Liver (tissue), 9 donors: ENCODE data around the gene SERP1. TPM values are rescaled to one million over a fixed set of nuclear protein-coding genes. Genes with fewer than 3 reads are reported as not detected.
A peak's percentile ranks its signal among the peaks of the same experiment; 100 is the strongest.

Experiments
- DNase-seq: peaks from one replicate; pipeline ENCODE4 v3.0.0-alpha.2; 2017; ENCODE audit warnings: low spot score
- H3K27ac ChIP-seq, 2 donors: one replicate each; pipeline ENCODE4 v1.7.0; 2013; ENCODE audit warnings: inconsistent platforms in 2 of 2, low read length in 2 of 2, control low read depth in 1 of 2, low read depth in 1 of 2, mild to moderate bottlenecking in 1 of 2
- H3K27me3 ChIP-seq, 4 donors: one replicate each; pipeline versions ENCODE4 v1.6.1 to v1.7.0; 2013; ENCODE audit warnings: low read length in 3 of 4, inconsistent platforms in 1 of 4, mild to moderate bottlenecking in 1 of 4, moderate library complexity in 1 of 4; ENCODE audit not compliant: control insufficient read depth in 4 of 4, insufficient read depth in 4 of 4
- H3K36me3 ChIP-seq, 4 donors: one replicate each; pipeline versions ENCODE4 v1.6.1 to v1.7.0; 2013; ENCODE audit warnings: low read length in 3 of 4, mild to moderate bottlenecking in 3 of 4, low read depth in 1 of 4, moderate library complexity in 1 of 4; ENCODE audit not compliant: control insufficient read depth in 4 of 4, insufficient read depth in 3 of 4
- H3K4me1 ChIP-seq, 4 donors: one replicate each; pipeline versions ENCODE4 v1.6.1 to v1.7.0; 2013; ENCODE audit warnings: low read length in 3 of 4, mild to moderate bottlenecking in 3 of 4, moderate library complexity in 1 of 4; ENCODE audit not compliant: control insufficient read depth in 4 of 4, insufficient read depth in 4 of 4
- H3K4me3 ChIP-seq, 3 donors: one replicate each; pipeline versions ENCODE4 v1.6.1 to v1.7.0; 2013; ENCODE audit warnings: low read length in 3 of 3, control low read depth in 1 of 3, low read depth in 1 of 3, mild to moderate bottlenecking in 1 of 3
- H3K9ac ChIP-seq, 2 donors: one replicate each; pipeline ENCODE4 v1.7.0; 2013; ENCODE audit warnings: low read length in 2 of 2, mild to moderate bottlenecking in 2 of 2, moderate library complexity in 2 of 2, control low read depth in 1 of 2, low read depth in 1 of 2
- H3K9me3 ChIP-seq, 4 donors: one replicate each; pipeline versions ENCODE4 v1.6.1 to v1.7.0; 2013; ENCODE audit warnings: low read length in 3 of 4; ENCODE audit not compliant: control insufficient read depth in 4 of 4
- EGR1 ChIP-seq, 2 donors: IDR thresholded peaks; 2 replicates each; pipeline ENCODE4 v1.6.1; 2016 to 2018; ENCODE audit warnings: antibody characterized with exemption in 2 of 2, low read depth in 2 of 2
- FOXA1 ChIP-seq: IDR thresholded peaks from 2 replicates; pipeline ENCODE4 v1.6.1; 2016; ENCODE audit warnings: antibody characterized with exemption
- GABPA ChIP-seq, 2 donors: IDR thresholded peaks in 1 of 2; conservative IDR thresholded peaks in 1 of 2; 2 replicates each; pipeline ENCODE4 v1.6.1; 2016; ENCODE audit warnings: antibody characterized with exemption in 2 of 2, mild to moderate bottlenecking in 1 of 2, moderate library complexity in 1 of 2
- HNF4A ChIP-seq, 2 donors: conservative IDR thresholded peaks; 2 replicates each; pipeline ENCODE4 v1.6.1; 2016; ENCODE audit warnings: antibody characterized with exemption in 2 of 2, mild to moderate bottlenecking in 2 of 2
- HNF4G ChIP-seq: IDR thresholded peaks from 2 replicates; pipeline ENCODE4 v1.6.1; 2016; ENCODE audit warnings: antibody characterized with exemption
- JUND ChIP-seq, 2 donors: IDR thresholded peaks; 2 replicates each; pipeline ENCODE4 v1.6.1; 2016; ENCODE audit warnings: antibody characterized with exemption in 2 of 2
- NR2F2 ChIP-seq: IDR thresholded peaks from 2 replicates; pipeline ENCODE4 v1.6.1; 2016; ENCODE audit warnings: antibody characterized with exemption
- RAD21 ChIP-seq, 2 donors: IDR thresholded peaks; 2 replicates each; pipeline ENCODE4 v1.6.1; 2016; ENCODE audit warnings: antibody characterized with exemption in 2 of 2, mild to moderate bottlenecking in 2 of 2
- RXRA ChIP-seq, 2 donors: IDR thresholded peaks; 2 replicates each; pipeline ENCODE4 v1.6.1; 2017 to 2018; ENCODE audit warnings: antibody characterized with exemption in 2 of 2, mild to moderate bottlenecking in 1 of 2
- SP1 ChIP-seq: IDR thresholded peaks from 2 replicates; pipeline ENCODE4 v1.6.1; 2018; ENCODE audit warnings: antibody characterized with exemption, mild to moderate bottlenecking
- TAF1 ChIP-seq: conservative IDR thresholded peaks from 2 replicates; pipeline ENCODE4 v1.6.1; 2016; ENCODE audit warnings: antibody characterized with exemption, mild to moderate bottlenecking
- YY1 ChIP-seq: IDR thresholded peaks from 2 replicates; pipeline ENCODE4 v1.6.1; 2016; ENCODE audit warnings: antibody characterized with exemption, mild to moderate bottlenecking
- WGBS: extraction: QIAGEN DNeasy Blood & Tissue Kit; methylation state at CpG from one replicate; pipeline ENCODE4 v1.1.7; 2013; 5-methylcytosine and 5-hydroxymethylcytosine counted together
- polyA plus RNA-seq, 2 donors: library from polyadenylated mRNA; stranded (reverse) in 1 of 2; unstranded in 1 of 2; fragments of 200-250 nt in 1 of 2; fragments of >200 nt in 1 of 2; fragmentation: Nextera tagmentation in 1 of 2; extraction: Ambion mirVana in 1 of 2; gene quantifications; one replicate each; pipeline versions ENCODE4 v1.2.1 to v1.2.3, GENCODE V29; 2013 to 2015
- total RNA-seq, 2 donors: library from RNA; depleted of rRNA; stranded (reverse); fragments of >200 nt; gene quantifications; one replicate each; pipeline ENCODE4 v1.2.3, GENCODE V29; 2014
- TF ChIP-seq, protein P1 (sequence below): IDR thresholded peaks from 2 replicates; pipeline ENCODE4 v1.6.1; 2016; ENCODE audit warnings: antibody characterized with exemption
- TF ChIP-seq, protein P2 (sequence below): IDR thresholded peaks from 2 replicates; pipeline ENCODE4 v1.6.1; 2016; ENCODE audit warnings: antibody characterized with exemption
- TF ChIP-seq, protein P3 (sequence below): fragments of 150-350 bp; IDR thresholded peaks from 2 replicates; pipeline ENCODE4 v1.5.1; 2017; ENCODE audit warnings: improper control_type of control experiment, low read depth, low read length; ENCODE audit not compliant: missing input control
- TF ChIP-seq, protein P4 (sequence below): IDR thresholded peaks from 2 replicates; pipeline ENCODE4 v1.6.1; 2016; ENCODE audit warnings: antibody characterized with exemption, mild to moderate bottlenecking
- donor health status: healthy.
- donor health status: healthy.
- donor health status: healthy.
- donor health status: healthy.
- donor health status: healthy.

Gene SERP1
- total and polyA plus RNA-seq, 4 donors: 116 to 254 (median 182) TPM

DNA sequence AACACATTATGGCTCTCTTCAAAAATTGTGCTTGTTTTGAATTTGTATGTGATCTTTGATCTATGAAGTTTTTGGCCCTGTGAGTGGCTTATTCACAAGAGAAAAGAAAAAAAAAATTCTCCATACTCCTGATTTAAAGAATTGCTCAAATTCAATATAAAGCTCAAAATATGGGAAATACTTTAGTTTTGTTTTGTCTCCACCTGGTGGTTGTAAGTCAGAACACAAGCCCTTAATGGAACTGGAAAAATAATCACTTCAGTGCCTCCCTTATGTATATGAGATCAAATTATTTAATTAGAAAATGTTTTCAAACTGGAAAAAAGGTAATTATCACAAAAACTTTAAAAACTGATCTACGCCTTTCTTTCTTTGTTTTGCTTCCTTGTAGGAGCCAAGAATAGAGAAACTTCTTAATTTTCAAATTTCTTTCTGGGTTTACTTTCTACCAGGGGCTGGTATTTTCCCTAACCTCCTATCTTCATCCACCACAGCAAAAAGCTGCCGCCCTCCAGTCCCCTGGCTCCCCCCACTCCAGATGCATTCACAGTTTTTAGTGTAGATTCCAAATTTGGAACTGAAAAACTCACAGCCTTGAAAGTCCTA, 50.6 kb downstream of the SERP1 start:
- 2% methylated on average over 2 of the region's 2 CpGs for WGBS

DNA sequence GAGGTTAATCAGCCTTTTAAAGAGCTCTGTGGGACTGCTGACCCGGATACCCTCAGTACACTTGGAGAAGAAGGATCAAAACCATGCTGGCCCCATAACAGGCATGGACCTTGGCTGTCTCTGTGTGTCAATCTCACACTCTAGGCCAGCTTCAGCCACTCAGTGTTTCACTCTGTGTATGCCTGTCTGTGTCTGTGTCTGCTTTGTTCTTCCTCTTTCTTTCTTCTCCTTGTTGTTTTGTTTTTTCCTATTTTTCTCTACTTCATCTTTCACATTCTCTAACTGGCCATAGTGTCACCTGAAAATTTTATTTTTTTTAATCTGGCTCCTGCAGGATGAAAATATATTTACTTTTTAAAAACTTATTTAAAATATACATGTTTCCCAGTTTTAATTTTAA, 51.1 kb downstream of the SERP1 start:
- no peak for DNase-seq
- no peak overlapping the region for H3K4me3 ChIP-seq
- H3K36me3 ChIP-seq: no peaks in the 10 kb centered on the region
- H3K27me3 ChIP-seq: no peaks in the 10 kb centered on the region
- no peak for TF ChIP-seq TAF1
- no peak for TF ChIP-seq HNF4G
- TF ChIP-seq NR2F2: no peak
- TF ChIP-seq YY1: no peak
- no peak for TF ChIP-seq HNF4A (conservative IDR thresholded peaks at IDR 0.05)
- TF ChIP-seq JUND (IDR thresholded peaks at IDR 0.05): no peak
- TF ChIP-seq, protein P1, sequence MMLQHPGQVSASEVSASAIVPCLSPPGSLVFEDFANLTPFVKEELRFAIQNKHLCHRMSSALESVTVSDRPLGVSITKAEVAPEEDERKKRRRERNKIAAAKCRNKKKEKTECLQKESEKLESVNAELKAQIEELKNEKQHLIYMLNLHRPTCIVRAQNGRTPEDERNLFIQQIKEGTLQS: no peak
- WGBS: 75% methylated on average over 1 of the region's 1 CpG
- H3K27ac ChIP-seq: no peak overlapping the region
- H3K4me1 ChIP-seq: no peaks in the 10 kb centered on the region
- peak overlapping the region in 1 of 2 donors; percentile 27 for H3K9ac ChIP-seq
- H3K9me3 ChIP-seq: no peaks in the 10 kb centered on the region

More for the DNA sequence above, 50.6 kb downstream of the SERP1 start:
- Histone ChIP-seq H3K9me3 (no peaks in the 10 kb centered on the region), H3K4me1 (no peaks in the 10 kb centered on the region), H3K27me3 (no peaks in the 10 kb centered on the region), H3K27ac (no peak overlapping the region), H3K4me3 (no peak overlapping the region), H3K9ac (peak overlapping the region in 1 of 2 donors; percentile 27), H3K36me3 (no peaks in the 10 kb centered on the region)
- TF ChIP-seq, protein P2, sequence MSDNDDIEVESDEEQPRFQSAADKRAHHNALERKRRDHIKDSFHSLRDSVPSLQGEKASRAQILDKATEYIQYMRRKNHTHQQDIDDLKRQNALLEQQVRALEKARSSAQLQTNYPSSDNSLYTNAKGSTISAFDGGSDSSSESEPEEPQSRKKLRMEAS: no peak
- TF ChIP-seq, protein P3, sequence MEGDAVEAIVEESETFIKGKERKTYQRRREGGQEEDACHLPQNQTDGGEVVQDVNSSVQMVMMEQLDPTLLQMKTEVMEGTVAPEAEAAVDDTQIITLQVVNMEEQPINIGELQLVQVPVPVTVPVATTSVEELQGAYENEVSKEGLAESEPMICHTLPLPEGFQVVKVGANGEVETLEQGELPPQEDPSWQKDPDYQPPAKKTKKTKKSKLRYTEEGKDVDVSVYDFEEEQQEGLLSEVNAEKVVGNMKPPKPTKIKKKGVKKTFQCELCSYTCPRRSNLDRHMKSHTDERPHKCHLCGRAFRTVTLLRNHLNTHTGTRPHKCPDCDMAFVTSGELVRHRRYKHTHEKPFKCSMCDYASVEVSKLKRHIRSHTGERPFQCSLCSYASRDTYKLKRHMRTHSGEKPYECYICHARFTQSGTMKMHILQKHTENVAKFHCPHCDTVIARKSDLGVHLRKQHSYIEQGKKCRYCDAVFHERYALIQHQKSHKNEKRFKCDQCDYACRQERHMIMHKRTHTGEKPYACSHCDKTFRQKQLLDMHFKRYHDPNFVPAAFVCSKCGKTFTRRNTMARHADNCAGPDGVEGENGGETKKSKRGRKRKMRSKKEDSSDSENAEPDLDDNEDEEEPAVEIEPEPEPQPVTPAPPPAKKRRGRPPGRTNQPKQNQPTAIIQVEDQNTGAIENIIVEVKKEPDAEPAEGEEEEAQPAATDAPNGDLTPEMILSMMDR: peak; percentile 85
- peak; percentile 90 to 92 for TF ChIP-seq RAD21 (IDR thresholded peaks at IDR 0.05)
- no peak for DNase-seq

DNA sequence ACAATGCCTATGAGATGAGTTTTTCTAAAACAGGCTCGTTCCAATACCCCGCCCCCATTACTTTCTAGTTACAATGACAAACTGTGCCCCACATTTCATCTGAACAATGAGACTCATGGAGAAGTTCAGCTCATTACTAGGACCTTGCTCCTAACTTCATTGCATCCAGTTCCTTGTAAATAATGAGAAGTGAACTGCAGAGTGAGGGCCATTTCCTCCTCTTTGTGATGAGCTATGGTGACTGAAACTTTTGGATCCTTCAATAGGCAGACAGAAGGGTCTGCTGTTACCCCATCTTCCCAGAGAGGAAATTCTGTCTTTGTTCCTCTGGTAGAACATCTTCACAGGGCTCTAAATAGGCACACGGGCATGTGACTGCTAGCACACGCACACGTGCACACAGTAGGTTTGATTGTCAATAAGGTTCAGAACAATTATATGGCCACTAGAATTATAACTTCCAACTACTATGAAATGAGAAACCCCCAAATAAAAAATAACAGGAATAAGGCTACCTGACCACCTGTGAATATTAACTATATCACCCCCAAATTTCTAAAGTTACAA, 51.8 kb downstream of the SERP1 start:
- Histone ChIP-seq H3K9ac (no peak overlapping the region), H3K9me3 (no peaks in the 10 kb centered on the region), H3K4me1 (no peaks in the 10 kb centered on the region), H3K4me3 (no peak overlapping the region), H3K27ac (no peak overlapping the region), H3K27me3 (no peaks in the 10 kb centered on the region), H3K36me3 (no peaks in the 10 kb centered on the region)
- WGBS: 89% methylated on average over 5 of the region's 5 CpGs
- no peak for DNase-seq
- TF ChIP-seq RAD21 (IDR thresholded peaks at IDR 0.05) (no peak), EGR1 (IDR thresholded peaks at IDR 0.05; ENCODE audit: low read depth in 2 of 2) (no peak), RXRA (IDR thresholded peaks at IDR 0.05) (no peak), FOXA1 (no peak), HNF4A (conservative IDR thresholded peaks at IDR 0.05) (no peak), TAF1 (no peak), GABPA (IDR thresholded peaks at IDR 0.05 in 1 of 2, conservative IDR thresholded peaks at IDR 0.05 in 1 of 2) (no peak), SP1 (no peak)
- TF ChIP-seq, protein P3: no peak
- TF ChIP-seq, protein P2: no peak
- TF ChIP-seq, protein P4, sequence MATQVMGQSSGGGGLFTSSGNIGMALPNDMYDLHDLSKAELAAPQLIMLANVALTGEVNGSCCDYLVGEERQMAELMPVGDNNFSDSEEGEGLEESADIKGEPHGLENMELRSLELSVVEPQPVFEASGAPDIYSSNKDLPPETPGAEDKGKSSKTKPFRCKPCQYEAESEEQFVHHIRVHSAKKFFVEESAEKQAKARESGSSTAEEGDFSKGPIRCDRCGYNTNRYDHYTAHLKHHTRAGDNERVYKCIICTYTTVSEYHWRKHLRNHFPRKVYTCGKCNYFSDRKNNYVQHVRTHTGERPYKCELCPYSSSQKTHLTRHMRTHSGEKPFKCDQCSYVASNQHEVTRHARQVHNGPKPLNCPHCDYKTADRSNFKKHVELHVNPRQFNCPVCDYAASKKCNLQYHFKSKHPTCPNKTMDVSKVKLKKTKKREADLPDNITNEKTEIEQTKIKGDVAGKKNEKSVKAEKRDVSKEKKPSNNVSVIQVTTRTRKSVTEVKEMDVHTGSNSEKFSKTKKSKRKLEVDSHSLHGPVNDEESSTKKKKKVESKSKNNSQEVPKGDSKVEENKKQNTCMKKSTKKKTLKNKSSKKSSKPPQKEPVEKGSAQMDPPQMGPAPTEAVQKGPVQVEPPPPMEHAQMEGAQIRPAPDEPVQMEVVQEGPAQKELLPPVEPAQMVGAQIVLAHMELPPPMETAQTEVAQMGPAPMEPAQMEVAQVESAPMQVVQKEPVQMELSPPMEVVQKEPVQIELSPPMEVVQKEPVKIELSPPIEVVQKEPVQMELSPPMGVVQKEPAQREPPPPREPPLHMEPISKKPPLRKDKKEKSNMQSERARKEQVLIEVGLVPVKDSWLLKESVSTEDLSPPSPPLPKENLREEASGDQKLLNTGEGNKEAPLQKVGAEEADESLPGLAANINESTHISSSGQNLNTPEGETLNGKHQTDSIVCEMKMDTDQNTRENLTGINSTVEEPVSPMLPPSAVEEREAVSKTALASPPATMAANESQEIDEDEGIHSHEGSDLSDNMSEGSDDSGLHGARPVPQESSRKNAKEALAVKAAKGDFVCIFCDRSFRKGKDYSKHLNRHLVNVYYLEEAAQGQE: no peak
